ENCODE results near the gene SLC25A42. TPM values are rescaled to one million over a fixed set of nuclear protein-coding genes. Genes with fewer than 3 reads are reported as not detected.

The SLC25A42 gene
- total and polyA plus RNA-seq, 2 of the 13 experiments (the other 11 are each of a cell fraction or from before 2014, with no cell fraction given): 12.8 to 18.3 TPM

DNA sequence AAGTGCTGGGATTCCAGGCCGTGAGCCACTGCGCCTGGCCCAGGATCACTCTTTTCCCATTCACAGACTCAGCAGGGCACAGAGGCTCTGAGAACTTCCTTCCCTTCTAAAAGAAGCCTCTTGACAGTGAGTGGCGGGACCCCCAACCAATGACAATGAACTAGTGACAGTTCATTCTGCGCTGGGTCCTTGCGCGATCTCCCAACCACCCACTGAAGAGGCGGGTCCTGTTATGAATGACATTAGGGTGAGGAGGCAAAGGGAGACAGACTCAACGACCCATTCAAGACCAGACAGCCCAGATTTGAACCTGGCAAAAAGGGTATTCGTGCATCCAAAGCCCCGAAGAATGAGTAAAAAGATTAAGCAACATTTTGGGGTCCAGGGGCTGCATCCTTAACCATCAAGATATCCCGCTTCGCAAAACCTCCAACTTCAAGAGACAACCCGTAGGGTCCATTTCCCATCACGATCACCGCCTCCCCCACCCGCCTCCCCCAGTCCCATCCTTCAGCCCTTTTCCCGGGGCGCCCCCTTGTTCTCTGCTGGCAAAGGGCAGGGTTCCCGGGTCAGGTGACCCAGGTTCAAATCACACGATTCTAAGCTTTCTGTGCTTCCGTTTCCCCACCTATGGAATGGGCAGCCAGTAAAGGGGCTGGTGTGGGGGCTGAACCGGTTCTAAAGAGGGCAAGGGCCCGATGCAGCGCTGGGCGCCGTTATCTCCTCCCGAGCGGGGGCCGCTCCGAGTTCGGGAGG is 31.2 kb upstream of the SLC25A42 start (continued):
- TF ChIP-seq, protein P1, sequence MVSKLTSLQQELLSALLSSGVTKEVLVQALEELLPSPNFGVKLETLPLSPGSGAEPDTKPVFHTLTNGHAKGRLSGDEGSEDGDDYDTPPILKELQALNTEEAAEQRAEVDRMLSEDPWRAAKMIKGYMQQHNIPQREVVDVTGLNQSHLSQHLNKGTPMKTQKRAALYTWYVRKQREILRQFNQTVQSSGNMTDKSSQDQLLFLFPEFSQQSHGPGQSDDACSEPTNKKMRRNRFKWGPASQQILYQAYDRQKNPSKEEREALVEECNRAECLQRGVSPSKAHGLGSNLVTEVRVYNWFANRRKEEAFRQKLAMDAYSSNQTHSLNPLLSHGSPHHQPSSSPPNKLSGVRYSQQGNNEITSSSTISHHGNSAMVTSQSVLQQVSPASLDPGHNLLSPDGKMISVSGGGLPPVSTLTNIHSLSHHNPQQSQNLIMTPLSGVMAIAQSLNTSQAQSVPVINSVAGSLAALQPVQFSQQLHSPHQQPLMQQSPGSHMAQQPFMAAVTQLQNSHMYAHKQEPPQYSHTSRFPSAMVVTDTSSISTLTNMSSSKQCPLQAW (CRISPR knock-in tag; IDR thresholded peaks at IDR 0.05): peak; percentile 40; the same call in 1 of the 2 replicates
- TF ChIP-seq, protein P2, sequence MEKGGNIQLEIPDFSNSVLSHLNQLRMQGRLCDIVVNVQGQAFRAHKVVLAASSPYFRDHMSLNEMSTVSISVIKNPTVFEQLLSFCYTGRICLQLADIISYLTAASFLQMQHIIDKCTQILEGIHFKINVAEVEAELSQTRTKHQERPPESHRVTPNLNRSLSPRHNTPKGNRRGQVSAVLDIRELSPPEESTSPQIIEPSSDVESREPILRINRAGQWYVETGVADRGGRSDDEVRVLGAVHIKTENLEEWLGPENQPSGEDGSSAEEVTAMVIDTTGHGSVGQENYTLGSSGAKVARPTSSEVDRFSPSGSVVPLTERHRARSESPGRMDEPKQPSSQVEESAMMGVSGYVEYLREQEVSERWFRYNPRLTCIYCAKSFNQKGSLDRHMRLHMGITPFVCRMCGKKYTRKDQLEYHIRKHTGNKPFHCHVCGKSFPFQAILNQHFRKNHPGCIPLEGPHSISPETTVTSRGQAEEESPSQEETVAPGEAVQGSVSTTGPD (CRISPR knock-in tag; IDR thresholded peaks at IDR 0.05): no peak
- TF ChIP-seq, protein P3, sequence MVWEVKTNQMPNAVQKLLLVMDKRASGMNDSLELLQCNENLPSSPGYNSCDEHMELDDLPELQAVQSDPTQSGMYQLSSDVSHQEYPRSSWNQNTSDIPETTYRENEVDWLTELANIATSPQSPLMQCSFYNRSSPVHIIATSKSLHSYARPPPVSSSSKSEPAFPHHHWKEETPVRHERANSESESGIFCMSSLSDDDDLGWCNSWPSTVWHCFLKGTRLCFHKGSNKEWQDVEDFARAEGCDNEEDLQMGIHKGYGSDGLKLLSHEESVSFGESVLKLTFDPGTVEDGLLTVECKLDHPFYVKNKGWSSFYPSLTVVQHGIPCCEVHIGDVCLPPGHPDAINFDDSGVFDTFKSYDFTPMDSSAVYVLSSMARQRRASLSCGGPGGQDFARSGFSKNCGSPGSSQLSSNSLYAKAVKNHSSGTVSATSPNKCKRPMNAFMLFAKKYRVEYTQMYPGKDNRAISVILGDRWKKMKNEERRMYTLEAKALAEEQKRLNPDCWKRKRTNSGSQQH (CRISPR knock-in tag; IDR thresholded peaks at IDR 0.05; ENCODE audit: low read depth): peak; percentile 41; the same call in 1 of the 2 replicates
- no peak for TF ChIP-seq TBP (CRISPR knock-in tag; IDR thresholded peaks at IDR 0.05)
- no peak for TF ChIP-seq ZNF180 (CRISPR knock-in tag; IDR thresholded peaks at IDR 0.05; ENCODE audit: borderline replicate concordance, low read depth)
- peak; percentile 48; the same call in 1 of the 2 replicates for TF ChIP-seq SIN3A (IDR thresholded peaks at IDR 0.05; ENCODE audit: borderline replicate concordance, low read depth, low read length)
- TF ChIP-seq CENPT (CRISPR knock-in tag; IDR thresholded peaks at IDR 0.05; ENCODE audit: low read depth): no peak
- 0 out of 4 replicates have a peak, but pooled peaks of 1 of the 2 experiments have one; percentile 16 for TF ChIP-seq KLF16 (CRISPR knock-in tag; IDR thresholded peaks at IDR 0.05)
- TF ChIP-seq ZSCAN25 (CRISPR knock-in tag; IDR thresholded peaks at IDR 0.05): 0 out of 2 replicates have a peak, but pooled peaks have one; percentile 49

Measured in HepG2 (cell line).